HG03432 (cell line): ENCODE results near the gene GLB1L3.
"Not testable (repeated sequence)": the region's sequence is repeated elsewhere in the genome, so short reads cannot be mapped to it uniquely, and the experiment has no call there.

Source experiments
- ATAC-seq: cut with Tn5 transposase; IDR thresholded peaks from one replicate; pipeline ENCODE4 v1.9.1; 2021; ENCODE audit warnings: mild to moderate bottlenecking, moderate library complexity; ENCODE audit not compliant: unreplicated experiment

GLB1L3 gene

DNA sequence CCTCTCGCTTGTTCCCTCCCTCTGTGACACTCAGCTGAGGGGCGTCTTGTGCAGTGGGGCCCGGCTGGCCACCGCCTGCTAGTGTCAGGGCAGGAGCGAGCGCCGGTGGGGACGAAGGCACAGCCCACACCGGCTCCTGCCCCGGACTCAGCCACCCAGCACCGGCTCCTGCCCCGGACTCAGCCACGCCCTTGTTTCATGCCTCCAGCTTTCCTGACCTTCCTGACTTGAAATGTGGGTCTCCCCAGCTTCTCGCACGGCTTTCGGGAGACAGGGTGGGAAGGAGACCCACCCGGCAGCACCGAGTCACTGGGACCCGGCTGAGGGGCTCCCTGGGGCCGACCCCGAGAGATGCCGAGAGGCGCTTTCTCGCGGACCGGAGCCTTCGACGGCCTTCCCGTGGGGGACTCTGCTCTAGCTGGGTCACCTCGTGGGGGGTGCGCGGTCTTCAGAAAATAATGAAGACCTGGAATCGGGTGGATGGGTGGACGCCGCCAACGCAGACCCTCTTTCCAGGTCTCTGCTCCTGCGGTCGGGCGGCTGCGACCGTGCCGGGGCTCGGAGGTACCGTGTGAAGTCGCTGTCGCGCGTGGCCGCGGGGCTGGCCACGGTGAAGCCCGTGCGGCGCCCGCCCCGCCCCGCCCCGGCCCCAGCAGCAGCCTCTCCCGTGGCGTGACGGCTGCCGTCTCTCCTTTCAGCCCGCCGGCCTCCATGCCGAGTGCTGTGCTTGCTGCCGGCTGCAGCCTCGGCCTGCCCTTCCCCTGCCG, 65.8 kb downstream of the GLB1L3 start:
- ATAC-seq: no peak

DNA sequence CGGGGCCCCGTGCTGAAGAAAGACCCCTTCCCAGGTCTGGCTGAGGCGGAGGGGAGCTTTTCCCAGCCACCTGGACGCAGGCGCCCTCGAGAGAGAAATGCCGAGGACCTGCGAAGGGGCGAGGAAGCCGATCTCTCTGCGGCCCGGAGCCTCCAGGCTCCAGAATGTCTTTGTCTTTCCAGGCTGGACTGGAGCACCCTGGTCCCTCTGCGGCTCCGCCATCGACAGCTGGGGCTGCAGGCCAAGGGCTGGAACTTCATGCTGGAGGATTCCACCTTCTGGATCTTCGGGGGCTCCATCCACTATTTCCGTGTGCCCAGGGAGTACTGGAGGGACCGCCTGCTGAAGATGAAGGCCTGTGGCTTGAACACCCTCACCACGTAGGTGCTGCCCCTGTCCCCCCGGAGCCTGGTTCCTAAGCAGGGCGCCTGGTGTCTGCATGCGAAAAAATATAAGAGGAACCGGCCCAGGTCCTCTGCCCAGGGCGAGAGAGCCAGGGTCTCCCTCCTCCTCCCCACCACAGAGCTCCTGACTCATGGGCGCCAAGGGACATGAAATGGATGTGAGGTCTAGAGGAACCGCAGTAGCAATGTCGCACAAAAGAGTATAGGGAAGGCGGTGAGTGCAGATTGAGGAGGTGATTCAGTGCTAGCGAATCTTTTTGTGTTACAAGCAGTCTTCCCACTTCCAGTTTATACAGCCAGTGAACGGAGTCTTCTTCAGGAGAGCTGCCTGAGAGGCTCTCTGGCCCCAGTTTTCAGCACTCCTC, 66.6 kb downstream of the GLB1L3 start:
- ATAC-seq: no peak

DNA sequence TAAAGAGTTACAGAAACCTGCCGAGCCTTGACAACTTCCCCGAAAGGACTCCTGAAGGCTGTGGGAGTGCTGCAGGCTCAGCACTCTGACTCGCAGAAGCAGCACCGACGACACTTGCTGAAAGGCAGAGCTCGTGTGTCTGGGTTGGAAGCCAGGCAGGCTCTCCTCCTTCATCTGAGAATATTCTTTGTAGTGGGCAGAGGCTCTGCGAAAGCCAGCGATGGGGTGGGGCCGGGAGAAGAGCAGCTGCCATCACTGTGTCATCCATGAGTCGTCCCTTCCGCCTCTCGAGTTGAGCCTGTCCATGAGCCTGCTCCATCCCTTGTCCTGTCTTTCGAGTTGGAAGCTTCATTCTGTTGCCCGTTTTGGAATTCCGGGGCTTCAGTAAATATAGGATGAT, 67.5 kb downstream of the GLB1L3 start:
- no peak for ATAC-seq

GRCh38 chr11:134344497-134345236, 68.5 kb downstream of the GLB1L3 start:
- ATAC-seq: not testable (repeated sequence)

- ATAC-seq: no peak
These were observed 69.0 kb downstream of the GLB1L3 start for GRCh38 chr11:134345237-134345550.

- no peak for ATAC-seq
These were observed 70.2 kb downstream of the GLB1L3 start for GRCh38 chr11:134346101-134346975.

DNA sequence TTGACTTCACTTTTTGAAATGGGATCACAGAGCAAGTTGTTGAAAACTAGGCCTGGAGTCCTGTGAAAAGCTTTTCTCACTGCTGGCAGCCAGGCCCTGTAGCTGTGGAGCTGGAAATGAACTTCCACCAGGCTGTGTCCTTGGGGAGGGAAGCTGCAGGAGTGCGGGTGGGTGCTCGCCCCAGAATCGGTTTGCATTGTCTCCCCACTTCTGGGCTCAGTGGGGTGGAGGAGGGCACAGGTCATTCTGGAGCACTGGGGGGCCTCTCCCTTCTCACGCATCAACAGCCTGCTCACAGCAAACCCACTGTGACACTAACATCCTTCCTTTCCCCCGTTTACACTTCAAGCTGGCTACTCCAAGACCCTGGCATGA, 70.8 kb downstream of the GLB1L3 start:
- ATAC-seq: no peak

DNA sequence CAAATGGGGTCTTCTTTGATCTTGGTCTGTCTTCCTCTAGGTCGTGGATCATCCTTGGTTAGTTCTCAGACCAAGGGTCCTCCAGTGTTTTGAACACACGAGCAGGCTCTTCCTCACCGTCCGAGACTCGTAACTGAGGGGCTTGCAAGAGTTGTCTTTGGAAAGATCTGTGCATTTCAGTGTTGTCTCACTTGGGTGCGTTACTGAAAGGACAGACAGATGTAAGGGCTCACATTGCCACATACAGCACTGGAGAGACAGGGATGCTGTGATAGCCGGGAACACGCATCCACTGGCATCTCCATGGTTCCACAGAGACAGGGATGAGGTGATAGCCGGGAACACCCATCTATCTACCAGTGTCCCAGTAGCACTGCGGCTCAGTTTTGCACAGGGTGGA, 71.3 kb downstream of the GLB1L3 start:
- no peak for ATAC-seq

- no peak for ATAC-seq
These were observed 73.1 kb downstream of the GLB1L3 start for GRCh38 chr11:134349109-134349801.

- ATAC-seq: no peak
These were observed 73.7 kb downstream of the GLB1L3 start for GRCh38 chr11:134349802-134350355.

GRCh38 chr11:134350381-134350780, 74.2 kb downstream of the GLB1L3 start:
- peak; percentile 77 for ATAC-seq

DNA sequence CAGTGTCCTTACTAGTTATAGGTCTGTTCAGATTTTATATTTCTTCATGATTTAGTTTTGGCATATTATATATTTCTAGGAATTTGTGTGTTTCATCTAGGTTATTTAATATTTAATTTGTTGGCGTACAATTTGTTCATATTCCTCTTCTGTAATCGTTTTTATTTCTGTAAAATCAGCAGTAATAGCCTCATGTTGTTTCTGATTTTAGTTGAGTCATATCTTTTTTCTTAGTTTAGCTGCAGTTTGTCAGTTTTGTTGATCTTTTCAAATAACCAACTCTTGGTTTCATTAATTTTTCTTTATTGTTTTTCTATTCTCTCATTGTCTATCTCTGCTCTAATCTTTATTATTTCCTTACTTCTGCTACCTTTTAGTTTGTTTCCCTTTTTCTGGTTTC, 75.9 kb downstream of the GLB1L3 start:
- no peak for ATAC-seq

- no peak for ATAC-seq
These were observed 79.0 kb downstream of the GLB1L3 start for GRCh38 chr11:134355136-134355535.

DNA sequence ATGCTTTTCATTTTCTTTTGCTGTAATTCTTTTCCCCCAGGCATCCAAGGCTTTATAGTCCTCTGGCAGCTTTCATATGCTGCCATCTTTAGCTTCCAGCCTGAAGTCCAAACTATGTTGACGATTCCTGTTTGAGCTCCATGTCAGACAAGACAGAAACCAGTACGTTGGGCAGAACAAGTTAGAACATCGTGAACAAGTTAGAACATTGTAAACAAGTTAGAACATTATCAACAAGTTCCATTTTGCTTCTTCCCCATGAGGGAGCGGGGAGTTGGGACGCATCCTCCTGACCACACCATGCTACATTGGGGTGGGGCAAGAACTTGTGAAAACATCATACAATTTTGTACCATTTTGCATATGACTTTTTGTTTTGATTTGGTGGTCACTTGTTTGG, 79.5 kb downstream of the GLB1L3 start:
- no peak for ATAC-seq

DNA sequence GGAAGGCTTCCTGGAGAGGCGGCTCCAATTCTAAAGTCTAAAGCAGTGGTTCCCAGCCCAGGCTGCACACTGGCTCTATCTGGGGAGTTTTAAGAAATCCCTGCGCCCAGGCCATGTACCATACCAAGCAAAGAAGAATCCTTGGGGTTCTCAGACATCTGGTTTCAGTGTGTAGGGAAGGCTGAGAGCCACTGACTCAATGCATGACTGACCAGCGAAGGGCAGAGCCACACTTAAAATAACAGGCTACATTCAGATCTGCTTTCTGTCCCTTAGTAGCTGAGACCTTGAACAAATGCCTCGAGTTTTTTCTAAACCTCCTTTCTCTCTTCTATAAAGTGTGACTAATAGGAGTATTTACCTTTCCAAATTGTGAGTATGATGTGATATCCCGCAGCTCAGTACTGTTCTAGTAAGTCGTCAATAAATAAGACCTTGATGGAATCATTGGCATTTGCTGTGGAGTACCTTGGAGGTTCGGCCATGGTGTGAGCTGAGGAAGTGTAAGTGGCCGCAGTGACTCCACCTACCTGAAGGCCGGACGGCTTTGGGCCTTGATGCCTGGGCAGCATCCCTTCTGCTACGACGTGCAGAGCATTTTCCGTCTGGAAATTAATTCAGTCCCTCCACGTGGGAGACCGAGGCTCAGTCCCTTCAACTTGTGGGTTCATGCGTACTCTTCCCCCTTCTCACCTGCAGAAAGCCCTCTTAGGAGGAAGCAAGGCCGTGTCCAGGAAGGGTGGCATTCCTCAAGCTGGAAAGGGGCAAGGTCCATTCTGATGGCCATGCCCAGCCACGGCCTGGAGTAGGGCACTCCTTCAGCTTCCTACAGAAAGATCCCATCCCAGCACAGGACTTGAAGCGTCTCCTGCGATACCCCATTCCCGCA, 80.7 kb downstream of the GLB1L3 start:
- no peak for ATAC-seq

GRCh38 chr11:134357545-134357839, 81.3 kb downstream of the GLB1L3 start:
- no peak for ATAC-seq

DNA sequence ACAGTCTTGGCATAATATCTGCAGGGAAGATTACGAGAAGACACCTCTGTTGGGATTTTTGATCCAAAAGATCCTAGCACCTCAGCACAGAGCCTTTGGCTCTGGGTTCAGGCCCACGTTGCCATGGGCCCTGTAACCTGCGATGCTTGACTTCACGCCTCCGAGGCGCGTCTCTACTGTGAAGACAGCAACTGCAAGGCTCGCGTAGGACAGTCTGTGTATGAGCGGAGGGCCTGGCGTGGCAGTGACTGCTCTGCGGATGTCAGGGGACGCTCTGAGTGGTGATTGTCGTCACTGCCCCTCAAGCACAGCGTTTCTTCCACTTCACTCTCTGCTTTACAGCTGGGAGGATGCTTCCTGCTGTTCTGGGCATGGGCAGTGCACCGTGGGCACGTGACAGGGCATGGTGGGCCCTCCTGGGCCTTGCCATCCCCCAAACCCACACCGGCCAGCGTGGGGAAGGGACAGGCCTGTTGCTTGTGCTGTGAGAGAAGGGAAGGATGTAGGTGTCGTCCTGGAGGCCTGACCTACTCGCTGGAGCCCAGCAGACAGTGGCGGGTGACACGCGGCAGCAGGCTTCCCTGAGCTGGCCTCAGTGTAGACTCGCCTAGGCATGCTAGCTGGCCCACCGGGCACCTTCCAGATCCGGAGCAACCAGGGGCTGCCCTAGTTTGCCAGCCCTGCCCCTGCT, 82.1 kb downstream of the GLB1L3 start:
- no peak for ATAC-seq

DNA sequence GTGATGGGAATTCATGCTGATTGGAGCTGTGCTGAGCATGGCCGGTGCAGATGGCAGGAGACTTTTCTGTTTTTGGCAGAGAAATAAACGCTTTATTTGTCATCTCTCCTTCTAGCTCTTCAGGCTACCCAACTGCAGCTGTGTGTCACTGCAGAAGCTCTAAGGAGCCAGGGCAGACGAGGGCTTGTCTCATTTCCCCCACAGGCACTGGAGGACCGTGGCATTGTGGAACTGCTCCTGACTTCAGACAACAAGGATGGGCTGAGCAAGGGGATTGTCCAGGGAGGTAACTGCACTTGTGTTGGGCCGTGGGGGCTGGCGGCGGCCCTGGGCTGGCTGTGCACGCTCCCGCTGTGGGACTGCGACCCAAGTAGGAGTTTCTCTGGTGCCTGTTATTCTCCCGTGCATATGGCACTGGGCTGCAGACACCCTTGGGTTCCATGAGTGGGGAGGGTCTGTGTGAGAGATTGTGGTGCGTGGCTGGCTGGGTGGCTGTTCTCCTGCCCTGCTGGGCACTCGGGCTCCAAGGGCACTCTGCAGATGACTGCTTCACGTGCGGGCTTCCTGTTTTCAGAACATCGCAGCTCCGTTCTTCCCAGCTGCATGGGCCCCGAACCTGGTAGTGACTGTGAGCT, 82.8 kb downstream of the GLB1L3 start:
- ATAC-seq: no peak
